ENCODE data around the gene RHOT2.
"Not testable (repeated sequence)": the region's sequence is repeated elsewhere in the genome, so short reads cannot be mapped to it uniquely, and the experiment has no call there.

Gene RHOT2

DNA sequence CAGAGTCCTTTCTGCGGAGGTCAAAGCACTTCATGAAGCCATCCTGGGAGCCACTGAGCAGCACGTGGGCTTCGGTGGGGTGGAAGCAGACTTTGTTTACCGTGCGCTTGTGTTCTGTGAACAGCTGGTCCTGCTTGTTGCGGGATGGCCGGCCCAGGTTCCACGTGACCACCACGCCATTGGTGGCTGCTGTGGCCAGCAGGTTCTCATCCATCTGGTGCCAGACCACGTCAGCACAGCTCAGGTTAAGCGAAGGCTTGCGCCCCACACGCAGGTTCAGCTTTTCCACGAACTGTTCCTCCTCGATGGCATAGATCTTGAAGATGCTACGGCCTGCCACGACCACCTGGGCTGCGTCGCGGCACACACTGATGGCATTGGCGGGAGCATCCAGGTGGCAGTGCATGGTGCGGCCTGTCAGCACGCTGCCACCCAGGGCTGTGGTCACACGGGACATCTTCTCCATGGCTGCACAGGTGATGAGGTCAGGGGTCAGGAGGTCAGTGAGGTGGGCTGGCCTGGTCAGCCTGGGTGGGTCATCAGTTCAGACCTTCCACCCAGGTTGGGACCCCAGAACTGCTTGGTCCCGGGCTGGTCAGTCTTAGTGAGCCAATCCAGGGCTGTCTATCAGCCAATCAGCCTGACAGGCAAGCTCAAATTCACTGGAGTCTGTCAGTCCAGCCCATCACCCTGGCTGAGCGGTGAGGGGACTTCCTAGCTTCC is 21.4 kb downstream of the RHOT2 start:
- Histone ChIP-seq H3K9ac (ENCODE audit: low read length in 5 of 5) (peak overlapping the region; percentile 84 to 98 (median 97)), H3K4me1 (ENCODE audit: control insufficient read depth in 5 of 5, insufficient read depth in 5 of 5, low read length in 5 of 5) (peaks cover 6 to 43% (median 31%) of the 10 kb centered on the region in 5 donors), H3K27me3 (ENCODE audit: control insufficient read depth in 5 of 5, insufficient read depth in 4 of 5, low read length in 5 of 5) (peaks cover 14 to 20% (median 18%) of the 10 kb centered on the region in 5 donors), H3K4me3 (ENCODE audit: low read depth in 1 of 5, low read length in 5 of 5) (peak overlapping the region; percentile 78 to 95 (median 90)), H3K9me3 (ENCODE audit: control insufficient read depth in 5 of 5, low read length in 5 of 5) (no peaks in the 10 kb centered on the region), H3K27ac (ENCODE audit: low read depth, low read length) (peak overlapping the region; percentile 70), H3K36me3 (ENCODE audit: control insufficient read depth in 5 of 5, insufficient read depth in 5 of 5, low read length in 5 of 5) (peaks cover 0 to 16% (median 15%) of the 10 kb centered on the region in 5 donors)

DNA sequence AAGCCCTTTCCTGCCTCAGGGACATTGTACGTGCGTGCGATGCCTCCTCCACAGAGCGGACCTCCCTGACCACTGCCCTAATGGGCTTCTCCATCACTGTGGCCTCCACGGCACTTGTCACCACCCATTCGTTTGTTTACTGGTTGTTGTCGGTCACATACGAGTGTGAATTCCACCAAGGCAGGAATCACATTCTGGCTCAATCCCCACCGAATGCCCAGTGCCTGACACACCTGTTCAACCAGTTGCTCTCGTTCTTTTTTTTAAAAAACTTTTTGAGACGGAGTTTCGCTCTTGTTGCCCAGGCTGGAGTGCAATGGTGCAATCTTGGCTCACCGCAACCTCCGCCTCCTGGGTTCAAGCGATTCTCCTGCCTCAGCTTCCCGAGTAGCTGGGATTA is 23.3 kb downstream of the RHOT2 start:
- H3K27me3 ChIP-seq (ENCODE audit: control insufficient read depth in 5 of 5, insufficient read depth in 4 of 5, low read length in 5 of 5) = peaks cover 25 to 37% (median 30%) of the 10 kb centered on the region in 5 donors
- not testable (repeated sequence) for H3K27ac ChIP-seq (ENCODE audit: low read depth, low read length); H3K9me3 ChIP-seq (ENCODE audit: control insufficient read depth in 5 of 5, low read length in 5 of 5); H3K9ac ChIP-seq (ENCODE audit: low read length in 5 of 5); H3K4me3 ChIP-seq (ENCODE audit: low read depth in 1 of 5, low read length in 5 of 5)
- H3K4me1 ChIP-seq (ENCODE audit: control insufficient read depth in 5 of 5, insufficient read depth in 5 of 5, low read length in 5 of 5) = peaks cover 6 to 37% (median 29%) of the 10 kb centered on the region in 5 donors
- peaks cover 0 to 16% (median 15%) of the 10 kb centered on the region in 5 donors for H3K36me3 ChIP-seq (ENCODE audit: control insufficient read depth in 5 of 5, insufficient read depth in 5 of 5, low read length in 5 of 5)

DNA sequence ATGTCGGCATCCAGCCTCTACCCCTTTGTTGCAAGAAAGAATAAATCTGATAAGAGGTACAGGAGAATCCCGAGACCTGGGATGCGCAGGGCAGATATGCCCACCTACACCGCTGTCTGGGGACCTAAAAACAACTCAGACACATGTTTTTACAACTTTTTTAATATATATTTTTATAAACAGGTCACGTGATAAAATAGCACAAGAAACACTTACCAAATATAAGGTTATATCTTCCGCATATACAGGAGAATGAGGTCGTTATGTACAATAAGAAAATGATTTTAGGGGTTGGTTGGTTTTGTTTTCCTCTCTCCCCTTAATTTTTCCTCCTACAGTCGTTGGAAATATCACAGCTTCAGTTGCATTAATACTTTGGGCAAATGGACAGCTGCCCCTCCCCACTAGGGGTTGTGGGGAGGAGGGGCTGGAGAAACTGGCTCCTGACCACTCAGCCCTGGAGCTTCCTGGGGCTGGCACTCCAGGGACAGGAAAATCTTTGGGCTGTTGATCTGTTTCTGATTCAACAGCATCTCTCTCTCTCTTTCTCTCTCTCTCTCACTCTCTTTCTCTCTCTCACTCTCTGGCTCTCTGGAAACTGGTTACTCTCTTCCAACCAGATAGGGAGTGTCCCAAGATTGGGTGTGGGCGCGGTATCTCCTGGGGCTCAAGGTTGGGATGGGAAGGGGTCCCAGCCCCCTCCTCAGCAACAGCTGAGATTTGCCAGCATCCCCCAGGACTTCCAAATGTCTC is 24.6 kb downstream of the RHOT2 start:
- Histone ChIP-seq H3K27me3 (ENCODE audit: control insufficient read depth in 5 of 5, insufficient read depth in 4 of 5, low read length in 5 of 5) (peaks cover 28 to 45% (median 34%) of the 10 kb centered on the region in 5 donors), H3K27ac (ENCODE audit: low read depth, low read length) (no peak overlapping the region), H3K4me1 (ENCODE audit: control insufficient read depth in 5 of 5, insufficient read depth in 5 of 5, low read length in 5 of 5) (peaks cover 6 to 37% (median 29%) of the 10 kb centered on the region in 5 donors)

DNA sequence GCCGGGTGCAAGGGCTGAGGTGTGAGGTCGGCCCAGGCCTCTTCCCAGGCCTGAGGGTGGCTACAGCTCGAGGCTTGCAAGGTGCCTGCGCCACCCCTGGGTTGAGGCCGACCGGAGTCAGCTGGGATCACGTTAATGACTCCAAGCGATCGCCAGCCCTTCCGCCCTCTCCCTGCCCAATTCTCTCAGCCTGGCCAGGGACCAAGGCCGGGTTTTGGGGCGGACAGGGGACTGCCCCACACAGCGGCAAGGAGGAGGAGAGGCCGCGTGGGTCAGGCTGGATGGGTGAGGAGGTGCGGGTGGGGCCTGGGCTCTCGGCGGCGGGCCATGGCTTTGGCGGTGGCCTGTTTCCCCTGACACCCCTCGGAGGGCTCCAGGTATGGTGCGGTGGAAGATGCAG is 25.4 kb downstream of the RHOT2 start:
- peaks cover 28 to 45% (median 37%) of the 10 kb centered on the region in 5 donors for H3K27me3 ChIP-seq (ENCODE audit: control insufficient read depth in 5 of 5, insufficient read depth in 4 of 5, low read length in 5 of 5)
- no peak overlapping the region for H3K9ac ChIP-seq (ENCODE audit: low read length in 5 of 5)
- peaks cover 0 to 4% (median 0%) of the 10 kb centered on the region in 5 donors for H3K9me3 ChIP-seq (ENCODE audit: control insufficient read depth in 5 of 5, low read length in 5 of 5)
- H3K36me3 ChIP-seq (ENCODE audit: control insufficient read depth in 5 of 5, insufficient read depth in 5 of 5, low read length in 5 of 5) = no peaks in the 10 kb centered on the region
- H3K27ac ChIP-seq (ENCODE audit: low read depth, low read length) = no peak overlapping the region
- H3K4me1 ChIP-seq (ENCODE audit: control insufficient read depth in 5 of 5, insufficient read depth in 5 of 5, low read length in 5 of 5) = peaks cover 6 to 36% (median 29%) of the 10 kb centered on the region in 5 donors
- no peak overlapping the region for H3K4me3 ChIP-seq (ENCODE audit: low read depth in 1 of 5, low read length in 5 of 5)

More for the DNA sequence above, 24.6 kb downstream of the RHOT2 start:
- Histone ChIP-seq H3K4me3 (ENCODE audit: low read depth in 1 of 5, low read length in 5 of 5) (no peak overlapping the region), H3K9ac (ENCODE audit: low read length in 5 of 5) (no peak overlapping the region), H3K36me3 (ENCODE audit: control insufficient read depth in 5 of 5, insufficient read depth in 5 of 5, low read length in 5 of 5) (peaks cover 0 to 4% (median 3%) of the 10 kb centered on the region in 5 donors), H3K9me3 (ENCODE audit: control insufficient read depth in 5 of 5, low read length in 5 of 5) (peaks cover 0 to 4% (median 0%) of the 10 kb centered on the region in 5 donors)

DNA sequence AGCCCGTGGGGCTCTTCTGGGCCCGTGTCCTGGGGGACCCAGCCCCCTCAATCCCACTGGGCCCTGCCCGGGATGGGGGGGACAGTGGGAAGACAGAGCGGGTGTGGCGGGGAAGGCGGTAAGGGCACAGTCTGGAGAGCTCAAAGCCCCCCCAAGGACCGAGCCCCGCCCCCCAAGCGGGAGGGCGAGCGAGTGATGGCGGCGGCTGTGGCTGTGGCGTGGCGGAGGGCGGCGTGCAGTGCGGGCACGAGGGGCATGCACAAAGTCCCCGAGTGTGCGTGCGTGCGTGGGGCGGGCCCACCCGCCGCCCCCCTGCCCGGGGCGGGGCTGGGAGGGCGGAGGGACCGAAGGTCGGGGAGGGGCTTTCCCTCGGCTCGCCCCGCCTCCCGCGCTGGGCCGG is 25.8 kb downstream of the RHOT2 start:
- Histone ChIP-seq H3K9me3 (ENCODE audit: control insufficient read depth in 5 of 5, low read length in 5 of 5) (peaks cover 0 to 4% (median 0%) of the 10 kb centered on the region in 5 donors), H3K9ac (ENCODE audit: low read length in 5 of 5) (no peak overlapping the region), H3K36me3 (ENCODE audit: control insufficient read depth in 5 of 5, insufficient read depth in 5 of 5, low read length in 5 of 5) (no peaks in the 10 kb centered on the region), H3K4me3 (ENCODE audit: low read depth in 1 of 5, low read length in 5 of 5) (no peak overlapping the region), H3K4me1 (ENCODE audit: control insufficient read depth in 5 of 5, insufficient read depth in 5 of 5, low read length in 5 of 5) (peaks cover 4 to 32% (median 26%) of the 10 kb centered on the region in 5 donors), H3K27ac (ENCODE audit: low read depth, low read length) (no peak overlapping the region), H3K27me3 (ENCODE audit: control insufficient read depth in 5 of 5, insufficient read depth in 4 of 5, low read length in 5 of 5) (peaks cover 28 to 45% (median 37%) of the 10 kb centered on the region in 5 donors)

DNA sequence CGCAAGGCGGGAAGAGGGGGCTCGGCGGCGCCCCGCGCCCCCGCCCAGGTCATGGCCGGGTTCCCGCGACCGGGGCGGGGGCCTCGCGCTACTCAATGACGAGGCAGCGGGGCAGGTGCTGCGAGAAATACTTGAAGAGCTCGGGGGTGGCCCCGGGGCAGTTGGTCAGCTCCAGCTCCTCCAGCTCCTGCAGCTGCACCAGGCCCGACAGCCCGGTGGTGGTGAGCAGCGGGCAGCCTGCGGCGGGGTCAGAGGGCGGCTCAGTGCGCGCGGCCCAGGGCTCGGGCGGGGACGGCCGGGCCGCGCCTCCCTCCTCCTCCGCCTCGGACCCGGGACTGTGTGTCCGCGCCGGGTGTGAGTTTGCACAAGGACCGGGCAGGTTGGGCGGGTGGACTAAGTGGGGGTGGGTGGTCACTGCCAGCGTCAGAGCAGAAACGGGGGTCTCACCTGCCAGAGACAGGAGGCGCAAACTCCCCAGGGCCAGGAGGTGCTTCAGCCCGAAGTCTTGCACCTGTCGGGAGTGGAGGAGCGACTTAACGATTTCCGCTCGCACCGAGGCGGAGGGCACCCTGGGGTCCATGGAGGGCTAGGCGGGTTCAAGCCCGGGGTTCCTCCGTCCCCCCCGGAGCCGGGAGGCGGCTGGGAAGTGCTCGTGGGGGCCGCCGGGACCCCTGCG is 26.4 kb downstream of the RHOT2 start:
- peaks cover 4 to 27% (median 21%) of the 10 kb centered on the region in 5 donors for H3K4me1 ChIP-seq (ENCODE audit: control insufficient read depth in 5 of 5, insufficient read depth in 5 of 5, low read length in 5 of 5)
- no peaks in the 10 kb centered on the region for H3K36me3 ChIP-seq (ENCODE audit: control insufficient read depth in 5 of 5, insufficient read depth in 5 of 5, low read length in 5 of 5)
- peaks cover 0 to 4% (median 0%) of the 10 kb centered on the region in 5 donors for H3K9me3 ChIP-seq (ENCODE audit: control insufficient read depth in 5 of 5, low read length in 5 of 5)
- H3K9ac ChIP-seq (ENCODE audit: low read length in 5 of 5) = no peak overlapping the region
- peaks cover 32 to 51% (median 39%) of the 10 kb centered on the region in 5 donors for H3K27me3 ChIP-seq (ENCODE audit: control insufficient read depth in 5 of 5, insufficient read depth in 4 of 5, low read length in 5 of 5)
- H3K27ac ChIP-seq (ENCODE audit: low read depth, low read length) = no peak overlapping the region
- no peak overlapping the region for H3K4me3 ChIP-seq (ENCODE audit: low read depth in 1 of 5, low read length in 5 of 5)

DNA sequence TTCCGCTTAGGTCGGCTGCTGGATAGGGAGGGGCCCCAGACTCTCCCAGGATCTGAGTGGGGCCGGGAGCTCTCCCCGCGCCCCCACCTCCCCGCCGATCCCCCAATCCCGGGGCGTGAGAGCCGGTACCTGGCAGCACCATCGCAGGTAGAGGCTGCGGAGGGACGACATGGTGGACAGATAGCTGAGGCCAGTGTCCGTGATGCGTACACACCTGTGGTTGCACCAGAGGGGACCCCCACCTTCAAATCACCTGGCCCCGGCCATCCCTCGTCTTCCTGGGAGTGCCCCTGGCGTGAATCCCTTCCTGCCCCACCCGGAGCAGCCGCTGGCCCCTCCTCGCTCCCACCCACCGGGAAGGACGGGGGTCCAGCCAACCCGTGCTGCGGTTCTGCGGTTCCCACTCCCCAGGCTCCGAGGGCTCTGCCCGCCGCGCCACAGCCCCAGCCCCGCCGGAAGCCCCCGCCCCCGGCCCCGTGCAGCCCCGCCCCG is 27.0 kb downstream of the RHOT2 start:
- no peaks in the 10 kb centered on the region for H3K36me3 ChIP-seq (ENCODE audit: control insufficient read depth in 5 of 5, insufficient read depth in 5 of 5, low read length in 5 of 5)
- H3K27ac ChIP-seq (ENCODE audit: low read depth, low read length) = no peak overlapping the region
- H3K9me3 ChIP-seq (ENCODE audit: control insufficient read depth in 5 of 5, low read length in 5 of 5) = peaks cover 0 to 4% (median 0%) of the 10 kb centered on the region in 5 donors
- H3K4me3 ChIP-seq (ENCODE audit: low read depth in 1 of 5, low read length in 5 of 5) = no peak overlapping the region
- H3K9ac ChIP-seq (ENCODE audit: low read length in 5 of 5) = no peak overlapping the region
- peaks cover 33 to 57% (median 44%) of the 10 kb centered on the region in 5 donors for H3K27me3 ChIP-seq (ENCODE audit: control insufficient read depth in 5 of 5, insufficient read depth in 4 of 5, low read length in 5 of 5)
- peaks cover 0 to 21% (median 15%) of the 10 kb centered on the region in 5 donors for H3K4me1 ChIP-seq (ENCODE audit: control insufficient read depth in 5 of 5, insufficient read depth in 5 of 5, low read length in 5 of 5)

DNA sequence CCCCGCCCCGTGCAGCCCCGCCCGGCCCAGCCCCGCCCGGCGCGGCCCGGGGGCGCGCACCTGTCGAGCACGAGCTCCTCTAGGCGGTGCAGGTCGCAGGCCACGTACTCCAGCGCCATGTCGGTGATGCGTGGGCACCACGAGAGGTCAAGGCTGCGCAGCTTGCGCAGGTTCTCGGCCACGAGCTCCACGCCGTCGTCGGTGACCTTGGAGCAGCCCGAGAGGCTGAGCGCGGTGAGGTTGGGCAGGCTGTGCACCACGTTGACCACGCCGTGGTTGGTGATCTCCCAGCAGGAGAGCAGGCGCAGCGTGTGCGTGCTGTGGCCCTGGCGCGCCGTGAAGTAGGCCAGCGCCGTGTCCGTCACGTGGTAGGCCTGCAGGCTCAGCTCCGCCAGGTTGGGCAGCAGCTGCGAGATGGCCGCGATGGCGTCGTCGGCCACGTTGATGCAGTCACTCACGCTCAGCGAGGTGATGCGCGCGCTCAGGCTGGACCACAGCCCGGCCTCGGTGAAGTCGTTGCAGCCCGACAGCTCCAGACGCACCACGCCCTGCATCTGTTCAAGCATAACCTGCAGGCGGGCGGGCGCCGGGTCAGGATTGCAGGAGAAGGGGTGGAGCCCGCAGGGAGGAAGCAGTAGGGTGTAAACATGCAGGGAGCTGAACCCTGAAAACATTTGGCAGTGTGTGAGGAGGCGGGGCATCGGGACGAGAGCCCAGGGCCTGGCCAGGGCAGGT is 27.6 kb downstream of the RHOT2 start:
- H3K9ac ChIP-seq (ENCODE audit: low read length in 5 of 5) = peak overlapping the region in 1 of 5 donors; percentile 7
- H3K9me3 ChIP-seq (ENCODE audit: control insufficient read depth in 5 of 5, low read length in 5 of 5) = peaks cover 0 to 4% (median 0%) of the 10 kb centered on the region in 5 donors
- peaks cover 0 to 15% (median 11%) of the 10 kb centered on the region in 5 donors for H3K4me1 ChIP-seq (ENCODE audit: control insufficient read depth in 5 of 5, insufficient read depth in 5 of 5, low read length in 5 of 5)
- H3K27me3 ChIP-seq (ENCODE audit: control insufficient read depth in 5 of 5, insufficient read depth in 4 of 5, low read length in 5 of 5) = peaks cover 39 to 61% (median 48%) of the 10 kb centered on the region in 5 donors
- peak overlapping the region in 4 of 5 donors; percentile 3 to 55 (median 28) for H3K4me3 ChIP-seq (ENCODE audit: low read depth in 1 of 5, low read length in 5 of 5)
- no peak overlapping the region for H3K27ac ChIP-seq (ENCODE audit: low read depth, low read length)
- H3K36me3 ChIP-seq (ENCODE audit: control insufficient read depth in 5 of 5, insufficient read depth in 5 of 5, low read length in 5 of 5) = no peaks in the 10 kb centered on the region
